ENCODE results near the gene AGAP1. TPM values are rescaled to one million over a fixed set of nuclear protein-coding genes. Genes with fewer than 3 reads are reported as not detected.

AGAP1 gene
- total and polyA plus RNA-seq, 9 donors: 5.7 to 32.2 (median 20.2) TPM

DNA sequence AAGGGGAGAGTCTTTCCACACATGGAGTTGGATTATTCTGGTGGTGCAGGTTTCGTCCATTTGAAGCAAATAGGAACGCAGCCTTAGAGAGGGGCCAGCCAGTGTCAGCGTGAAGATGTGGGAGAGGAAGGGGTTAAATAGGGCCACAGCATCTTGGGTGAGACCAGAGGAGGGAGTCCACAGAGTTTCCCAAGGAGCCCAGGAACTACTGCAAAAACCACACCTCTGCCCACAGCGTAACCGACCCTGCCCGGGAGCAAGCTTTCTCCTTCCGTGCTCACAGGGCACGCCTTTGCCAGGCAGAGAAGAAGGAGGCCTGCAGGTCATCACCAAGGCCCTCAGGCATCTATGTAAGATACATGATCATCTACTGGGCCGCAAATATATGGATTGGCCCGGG is 314.5 kb downstream of the AGAP1 start:
- Histone ChIP-seq H3K9me3 (no peaks in the 10 kb centered on the region), H3K4me3 (no peak overlapping the region), H3K27me3 (no peaks in the 10 kb centered on the region), H3K4me1 (ENCODE audit: insufficient read depth) (no peaks in the 10 kb centered on the region), H3K36me3 (no peaks in the 10 kb centered on the region), H3K27ac (no peak overlapping the region)
- TF ChIP-seq, protein P1, sequence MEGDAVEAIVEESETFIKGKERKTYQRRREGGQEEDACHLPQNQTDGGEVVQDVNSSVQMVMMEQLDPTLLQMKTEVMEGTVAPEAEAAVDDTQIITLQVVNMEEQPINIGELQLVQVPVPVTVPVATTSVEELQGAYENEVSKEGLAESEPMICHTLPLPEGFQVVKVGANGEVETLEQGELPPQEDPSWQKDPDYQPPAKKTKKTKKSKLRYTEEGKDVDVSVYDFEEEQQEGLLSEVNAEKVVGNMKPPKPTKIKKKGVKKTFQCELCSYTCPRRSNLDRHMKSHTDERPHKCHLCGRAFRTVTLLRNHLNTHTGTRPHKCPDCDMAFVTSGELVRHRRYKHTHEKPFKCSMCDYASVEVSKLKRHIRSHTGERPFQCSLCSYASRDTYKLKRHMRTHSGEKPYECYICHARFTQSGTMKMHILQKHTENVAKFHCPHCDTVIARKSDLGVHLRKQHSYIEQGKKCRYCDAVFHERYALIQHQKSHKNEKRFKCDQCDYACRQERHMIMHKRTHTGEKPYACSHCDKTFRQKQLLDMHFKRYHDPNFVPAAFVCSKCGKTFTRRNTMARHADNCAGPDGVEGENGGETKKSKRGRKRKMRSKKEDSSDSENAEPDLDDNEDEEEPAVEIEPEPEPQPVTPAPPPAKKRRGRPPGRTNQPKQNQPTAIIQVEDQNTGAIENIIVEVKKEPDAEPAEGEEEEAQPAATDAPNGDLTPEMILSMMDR (IDR thresholded peaks at IDR 0.05): no peak
- TF ChIP-seq EP300 (IDR thresholded peaks at IDR 0.05) (no peak), POLR2A (IDR thresholded peaks at IDR 0.05) (no peak)
- DNase-seq: no peak
- intact Hi-C loops (cut with DNase I): no loop called here
- WGBS, 3 donors: 95 to 97% (median 97%) methylated on average over 10 of the region's 10 CpGs

DNA sequence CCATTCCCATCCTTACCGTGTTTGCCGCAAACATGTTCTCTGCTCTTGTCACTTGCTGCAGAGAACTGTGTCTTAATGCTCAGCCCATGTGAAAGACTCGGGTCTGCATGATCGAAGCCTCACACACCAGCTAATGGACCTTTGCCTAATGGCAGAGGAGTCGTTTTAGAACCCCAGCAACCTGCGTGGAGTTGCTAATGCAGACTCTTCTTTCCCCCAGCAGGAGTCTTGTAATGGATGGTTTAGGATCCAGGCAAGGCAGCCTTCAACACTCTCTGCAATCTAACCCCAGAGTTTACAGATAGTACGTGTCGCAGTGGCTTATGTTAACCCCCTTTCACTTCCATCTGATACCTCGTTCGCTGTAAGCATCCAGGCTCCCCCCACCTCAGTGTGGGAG is 316.4 kb downstream of the AGAP1 start:
- Histone ChIP-seq H3K27me3 (no peaks in the 10 kb centered on the region), H3K4me1 (ENCODE audit: insufficient read depth) (no peaks in the 10 kb centered on the region), H3K27ac (no peak overlapping the region), H3K36me3 (no peaks in the 10 kb centered on the region), H3K9me3 (no peaks in the 10 kb centered on the region), H3K4me3 (no peak overlapping the region)
- WGBS, 3 donors: 76 to 80% (median 77%) methylated on average over 10 of the region's 10 CpGs
- TF ChIP-seq POLR2A (IDR thresholded peaks at IDR 0.05): no peak
- no peak for TF ChIP-seq EP300 (IDR thresholded peaks at IDR 0.05)
- TF ChIP-seq, protein P1 (IDR thresholded peaks at IDR 0.05): no peak
- intact Hi-C loops (cut with DNase I): no loop called here
- no peak for DNase-seq

DNA sequence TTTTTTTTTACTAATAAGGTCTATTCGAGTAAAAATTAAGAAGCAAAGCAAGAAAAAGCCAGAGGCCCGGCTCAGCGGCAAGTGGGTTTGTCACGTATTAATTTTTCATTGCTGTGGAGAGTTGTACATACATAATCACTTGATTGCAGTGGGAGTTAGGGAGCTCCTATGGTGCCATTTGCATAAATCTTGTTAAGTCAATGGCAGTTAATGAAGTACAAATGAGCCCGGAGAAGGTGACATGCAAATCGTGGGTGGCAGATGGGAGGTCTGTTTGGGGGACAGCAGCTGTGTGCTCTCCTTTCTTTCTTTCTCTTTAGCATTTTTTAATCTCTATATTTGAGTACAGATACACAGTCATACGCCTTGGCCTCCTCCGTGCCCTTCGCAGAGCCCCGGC is 317.0 kb downstream of the AGAP1 start:
- H3K4me3 ChIP-seq: no peak overlapping the region
- no peaks in the 10 kb centered on the region for H3K4me1 ChIP-seq (ENCODE audit: insufficient read depth)
- H3K9me3 ChIP-seq: no peaks in the 10 kb centered on the region
- DNase-seq: no peak
- H3K36me3 ChIP-seq: no peaks in the 10 kb centered on the region
- H3K27ac ChIP-seq: no peak overlapping the region
- TF ChIP-seq POLR2A (IDR thresholded peaks at IDR 0.05) (no peak), EP300 (IDR thresholded peaks at IDR 0.05) (no peak)
- TF ChIP-seq, protein P1 (IDR thresholded peaks at IDR 0.05): no peak
- WGBS, 3 donors: 92 to 93% (median 93%) methylated on average over 10 of the region's 10 CpGs
- intact Hi-C loops (cut with DNase I): no loop called here
- no peaks in the 10 kb centered on the region for H3K27me3 ChIP-seq

DNA sequence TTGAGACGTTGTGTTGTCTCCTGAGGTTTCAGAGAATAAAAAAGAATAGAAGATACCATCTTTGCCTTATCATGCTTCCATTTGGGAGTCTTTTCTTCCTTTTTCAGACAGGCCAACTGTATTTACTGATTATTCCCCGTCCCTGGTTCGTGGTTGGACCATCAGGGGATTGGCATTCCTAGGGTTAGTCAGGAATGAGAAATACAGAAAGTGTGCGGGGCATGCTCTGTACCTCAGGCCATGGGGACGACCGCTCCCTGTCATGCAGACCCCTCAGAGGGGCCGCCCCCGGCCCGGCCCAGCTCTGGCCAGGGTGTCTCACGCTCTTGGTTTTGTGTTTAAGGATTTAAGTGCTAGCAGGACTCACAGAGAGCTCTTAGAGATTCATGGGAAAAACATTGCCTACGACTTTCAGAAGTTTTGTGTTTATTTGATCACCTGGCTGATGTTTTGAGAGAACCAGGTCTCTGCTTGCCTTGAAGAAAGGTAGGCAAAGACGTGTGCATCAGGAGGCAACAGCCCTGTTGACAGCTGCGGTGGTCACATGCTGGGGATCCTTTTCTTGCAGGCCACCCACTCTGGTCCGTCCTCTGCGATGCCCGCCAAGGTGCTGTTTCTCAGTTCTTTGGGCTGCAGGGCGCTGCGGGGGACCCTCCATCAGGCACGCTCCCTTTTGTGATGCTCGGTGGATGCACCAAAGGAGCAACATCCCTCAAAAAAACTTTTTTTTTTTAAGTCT is 317.8 kb downstream of the AGAP1 start:
- no peak for TF ChIP-seq POLR2A (IDR thresholded peaks at IDR 0.05)
- no peak for TF ChIP-seq EP300 (IDR thresholded peaks at IDR 0.05)
- TF ChIP-seq, protein P1 (IDR thresholded peaks at IDR 0.05): no peak
- intact Hi-C loops (cut with DNase I): no loop called here
- H3K27ac ChIP-seq: no peak overlapping the region
- H3K4me1 ChIP-seq (ENCODE audit: insufficient read depth): no peaks in the 10 kb centered on the region
- WGBS, 3 donors: 93 to 95% (median 94%) methylated on average over 20 of the region's 20 CpGs
- no peaks in the 10 kb centered on the region for H3K9me3 ChIP-seq
- no peaks in the 10 kb centered on the region for H3K27me3 ChIP-seq
- H3K36me3 ChIP-seq: no peaks in the 10 kb centered on the region
- no peak for DNase-seq
- H3K4me3 ChIP-seq: no peak overlapping the region
